Memory B cell (primary cell): ENCODE data around the gene SMARCAD1.
"Not testable (repeated sequence)": the region's sequence is repeated elsewhere in the genome, so short reads cannot be mapped to it uniquely, and the experiment has no call there.

ENCODE experiments used
- ATAC-seq: fragments of 150-1000 bp; cut with Tn5 transposase; 2 replicates; pipeline ENCODE4 v1.10.0; 2021; ENCODE audit warnings: low read depth, mild to moderate bottlenecking, moderate library complexity
- DNase-seq, 2 donors: peaks; one replicate each; pipeline ENCODE4 v3.0.0; 2022; ENCODE audit warnings: low spot score in 2 of 2
- H3K27ac Mint-ChIP-seq: one replicate; pipeline ENCODE4 v1.8.0; 2022; ENCODE audit warnings: mild to moderate bottlenecking, moderate library complexity, mixed read lengths
- H3K27me3 Mint-ChIP-seq: one replicate; pipeline ENCODE4 v1.8.0; 2022; ENCODE audit warnings: mixed read lengths
- H3K36me3 Mint-ChIP-seq: one replicate; pipeline ENCODE4 v1.8.0; 2022; ENCODE audit warnings: mild to moderate bottlenecking, mixed read lengths
- H3K4me1 Mint-ChIP-seq: one replicate; pipeline ENCODE4 v1.8.0; 2022; ENCODE audit warnings: mixed read lengths
- H3K4me3 Mint-ChIP-seq: one replicate; pipeline ENCODE4 v1.8.0; 2022; ENCODE audit warnings: mild to moderate bottlenecking, moderate library complexity, mixed read lengths
- H3K9me3 Mint-ChIP-seq: one replicate; pipeline ENCODE4 v1.8.0; 2022; ENCODE audit warnings: mixed read lengths

Gene SMARCAD1

DNA sequence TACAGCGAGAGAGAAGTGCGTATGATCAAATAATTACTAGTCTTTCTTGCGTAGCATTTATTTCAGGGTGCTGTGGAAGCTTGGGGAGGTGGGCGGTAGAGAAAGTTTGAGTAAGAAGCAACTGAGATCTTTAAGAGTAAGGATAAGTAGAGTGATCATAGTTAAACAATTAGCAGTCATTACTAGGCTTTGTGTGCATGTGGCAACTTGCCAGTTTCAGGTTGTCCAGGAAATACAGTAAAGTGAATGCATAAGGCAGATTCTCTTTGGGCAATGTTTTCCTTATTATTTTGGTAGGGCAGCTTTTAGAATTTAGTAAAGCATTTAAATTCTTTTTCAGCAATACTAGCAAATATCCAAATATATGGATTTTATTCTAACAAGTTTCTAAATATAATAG lies 78.0 kb downstream of the SMARCAD1 start:
- no peak for DNase-seq
- no peak overlapping the region for H3K4me3 Mint-ChIP-seq
- ATAC-seq, result no peak
- no peaks in the 10 kb centered on the region for H3K27me3 Mint-ChIP-seq
- no peaks in the 10 kb centered on the region for H3K9me3 Mint-ChIP-seq
- H3K36me3 Mint-ChIP-seq, result peaks cover 34% of the 10 kb centered on the region
- H3K27ac Mint-ChIP-seq, result no peak overlapping the region
- no peaks in the 10 kb centered on the region for H3K4me1 Mint-ChIP-seq

DNA sequence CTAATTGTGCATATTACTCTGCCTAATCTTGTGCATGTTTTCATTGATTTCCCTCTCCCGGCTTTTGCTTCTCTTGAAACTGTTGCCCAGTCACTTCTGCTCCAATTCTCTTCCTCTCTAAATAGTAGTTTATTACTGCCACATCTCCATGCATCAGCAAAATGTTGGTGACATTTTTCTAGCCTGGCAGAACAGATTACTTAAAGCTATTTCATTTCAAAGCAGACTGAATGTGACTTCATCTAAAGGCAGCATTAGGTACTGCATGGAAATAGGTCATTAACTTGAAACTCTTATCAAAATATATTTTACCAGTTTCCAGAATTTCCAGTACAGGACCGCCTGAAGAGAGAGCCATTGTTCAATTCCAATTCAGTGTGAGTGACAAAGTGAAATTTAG lies 82.6 kb downstream of the SMARCAD1 start:
- H3K27ac Mint-ChIP-seq, result no peak overlapping the region
- no peaks in the 10 kb centered on the region for H3K27me3 Mint-ChIP-seq
- ATAC-seq, result no peak
- no peak for DNase-seq
- H3K4me3 Mint-ChIP-seq, result no peak overlapping the region
- H3K9me3 Mint-ChIP-seq, result no peaks in the 10 kb centered on the region
- no peaks in the 10 kb centered on the region for H3K4me1 Mint-ChIP-seq
- H3K36me3 Mint-ChIP-seq, result peaks cover 30% of the 10 kb centered on the region

DNA sequence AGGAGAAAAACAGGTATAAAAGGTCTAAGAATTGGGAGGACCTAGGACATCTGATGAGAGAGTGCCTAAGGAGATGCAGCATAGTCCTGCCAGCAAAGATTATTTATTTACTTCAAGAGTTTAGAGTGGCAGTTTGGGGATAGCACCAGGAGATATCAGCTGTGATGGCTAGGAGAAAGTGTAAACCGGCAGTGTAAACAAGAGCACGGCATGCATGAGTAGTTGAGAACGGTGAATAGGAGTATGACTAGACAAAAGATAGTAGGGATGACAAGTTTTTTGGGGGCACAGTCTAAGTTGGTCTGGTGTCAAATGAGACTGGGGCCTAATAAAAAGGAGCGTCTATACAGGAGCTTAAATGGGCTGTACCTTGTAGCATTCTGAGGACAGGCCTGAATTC lies 86.3 kb downstream of the SMARCAD1 start:
- not testable (repeated sequence) for H3K9me3 Mint-ChIP-seq, ATAC-seq, H3K4me3 Mint-ChIP-seq, DNase-seq, H3K4me1 Mint-ChIP-seq, H3K27ac Mint-ChIP-seq, H3K27me3 Mint-ChIP-seq
- peaks cover 14% of the 10 kb centered on the region for H3K36me3 Mint-ChIP-seq

DNA sequence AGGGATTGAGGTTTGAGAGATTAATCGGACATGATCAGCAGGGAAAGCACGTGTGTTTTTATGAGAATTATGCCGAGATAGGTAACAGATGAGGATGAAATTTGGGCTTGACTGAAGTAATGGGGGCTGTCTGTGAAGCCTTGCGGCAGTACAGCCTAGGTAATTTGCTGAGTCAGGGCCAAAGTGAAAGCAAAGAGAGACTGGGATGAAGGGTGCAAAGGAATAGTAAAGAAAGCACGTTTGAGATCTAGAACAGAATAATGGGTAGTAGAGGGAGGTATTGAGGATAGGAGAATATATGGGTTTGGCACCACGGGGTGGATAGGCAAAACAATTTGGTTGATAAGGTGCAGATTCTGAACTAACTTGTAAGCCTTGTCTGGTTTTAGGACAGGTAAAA lies 87.8 kb downstream of the SMARCAD1 start:
- H3K4me3 Mint-ChIP-seq, H3K27me3 Mint-ChIP-seq, H3K9me3 Mint-ChIP-seq, DNase-seq, H3K4me1 Mint-ChIP-seq, H3K27ac Mint-ChIP-seq, ATAC-seq: not testable (repeated sequence)
- peaks cover 11% of the 10 kb centered on the region for H3K36me3 Mint-ChIP-seq

DNA sequence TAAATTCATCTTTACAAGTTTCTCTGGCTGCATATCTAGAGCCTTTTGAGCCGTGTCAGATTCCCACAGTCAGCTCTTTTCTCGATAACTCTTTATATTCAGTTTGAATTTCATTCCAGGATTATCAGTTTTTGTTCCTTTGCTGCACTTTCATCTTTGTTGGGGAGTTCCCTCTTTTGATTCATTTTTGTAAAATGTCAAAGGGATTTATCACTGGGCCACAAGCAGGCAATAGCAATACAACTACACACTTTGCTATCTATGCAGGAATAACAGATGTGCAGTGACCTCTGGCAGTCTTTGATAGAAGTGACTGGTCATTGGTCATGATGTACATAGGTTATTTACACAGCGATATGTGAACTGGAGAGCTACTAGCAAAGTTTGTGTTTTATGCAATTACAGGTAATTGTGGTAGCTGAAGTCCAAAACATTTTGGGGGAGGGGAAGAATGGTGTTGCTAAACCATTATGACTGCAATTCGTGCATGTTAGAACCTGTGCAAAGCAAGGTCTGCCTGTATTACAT lies 91.1 kb downstream of the SMARCAD1 start:
- no peak for ATAC-seq
- H3K27ac Mint-ChIP-seq, result no peak overlapping the region
- H3K27me3 Mint-ChIP-seq, result no peaks in the 10 kb centered on the region
- no peaks in the 10 kb centered on the region for H3K4me1 Mint-ChIP-seq
- H3K36me3 Mint-ChIP-seq, result no peaks in the 10 kb centered on the region
- no peaks in the 10 kb centered on the region for H3K9me3 Mint-ChIP-seq
- no peak for DNase-seq
- H3K4me3 Mint-ChIP-seq, result no peak overlapping the region

DNA sequence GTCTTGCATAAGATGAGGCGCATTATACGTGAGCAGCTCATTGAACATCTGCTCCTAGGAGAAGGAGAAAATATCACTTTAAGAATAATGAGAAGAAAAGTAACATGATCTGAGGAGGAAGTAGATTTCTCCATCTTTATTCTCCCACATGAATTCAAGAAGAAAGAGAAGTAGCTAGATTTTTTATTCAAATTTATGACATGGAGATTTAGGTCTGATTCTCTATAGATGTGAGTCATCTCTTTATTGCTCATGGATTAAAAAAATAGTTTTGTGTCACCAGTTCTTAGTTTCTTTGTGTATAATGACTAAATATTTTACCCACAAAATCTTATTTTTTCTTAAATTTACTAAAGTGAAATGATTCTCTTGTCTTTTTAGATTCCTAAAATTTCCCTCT lies 94.5 kb downstream of the SMARCAD1 start:
- H3K27ac Mint-ChIP-seq, result no peak overlapping the region
- ATAC-seq (no peak), DNase-seq (no peak)
- H3K9me3 Mint-ChIP-seq, result no peaks in the 10 kb centered on the region
- no peak overlapping the region for H3K4me3 Mint-ChIP-seq
- H3K27me3 Mint-ChIP-seq, result no peaks in the 10 kb centered on the region
- H3K4me1 Mint-ChIP-seq, result no peaks in the 10 kb centered on the region
- no peaks in the 10 kb centered on the region for H3K36me3 Mint-ChIP-seq

DNA sequence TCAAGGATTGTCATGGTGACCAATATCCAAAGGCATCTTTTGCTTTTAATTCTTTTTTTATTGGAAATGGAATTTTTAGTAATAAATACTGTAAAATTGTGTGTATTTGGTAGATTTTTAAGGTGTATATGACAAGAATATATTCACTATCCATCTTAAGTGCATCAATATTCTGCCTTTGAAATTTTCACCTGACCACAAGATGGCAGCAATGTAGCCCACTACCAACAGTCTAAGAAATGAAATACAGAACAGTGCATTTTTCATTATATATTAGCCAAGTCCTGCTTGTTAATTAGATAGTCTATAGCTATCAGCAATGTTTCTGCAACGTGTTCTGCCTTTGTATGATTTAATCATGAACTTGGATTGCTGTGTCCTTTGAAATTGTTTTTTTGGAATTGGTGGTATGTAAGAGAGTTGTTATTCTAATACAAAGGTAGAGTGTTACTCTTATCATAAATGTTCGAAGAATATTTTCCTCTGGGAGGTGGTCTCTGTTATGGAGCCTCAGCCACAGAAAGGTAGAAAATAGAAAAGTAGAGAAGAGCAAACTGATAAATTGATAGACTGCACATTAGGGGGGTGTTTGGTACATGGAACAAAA lies 96.8 kb downstream of the SMARCAD1 start:
- ATAC-seq (no peak), DNase-seq (no peak)
- H3K4me3 Mint-ChIP-seq, result no peak overlapping the region
- H3K4me1 Mint-ChIP-seq, result no peaks in the 10 kb centered on the region
- H3K36me3 Mint-ChIP-seq, result no peaks in the 10 kb centered on the region
- no peak overlapping the region for H3K27ac Mint-ChIP-seq
- H3K27me3 Mint-ChIP-seq, result no peaks in the 10 kb centered on the region
- no peaks in the 10 kb centered on the region for H3K9me3 Mint-ChIP-seq

DNA sequence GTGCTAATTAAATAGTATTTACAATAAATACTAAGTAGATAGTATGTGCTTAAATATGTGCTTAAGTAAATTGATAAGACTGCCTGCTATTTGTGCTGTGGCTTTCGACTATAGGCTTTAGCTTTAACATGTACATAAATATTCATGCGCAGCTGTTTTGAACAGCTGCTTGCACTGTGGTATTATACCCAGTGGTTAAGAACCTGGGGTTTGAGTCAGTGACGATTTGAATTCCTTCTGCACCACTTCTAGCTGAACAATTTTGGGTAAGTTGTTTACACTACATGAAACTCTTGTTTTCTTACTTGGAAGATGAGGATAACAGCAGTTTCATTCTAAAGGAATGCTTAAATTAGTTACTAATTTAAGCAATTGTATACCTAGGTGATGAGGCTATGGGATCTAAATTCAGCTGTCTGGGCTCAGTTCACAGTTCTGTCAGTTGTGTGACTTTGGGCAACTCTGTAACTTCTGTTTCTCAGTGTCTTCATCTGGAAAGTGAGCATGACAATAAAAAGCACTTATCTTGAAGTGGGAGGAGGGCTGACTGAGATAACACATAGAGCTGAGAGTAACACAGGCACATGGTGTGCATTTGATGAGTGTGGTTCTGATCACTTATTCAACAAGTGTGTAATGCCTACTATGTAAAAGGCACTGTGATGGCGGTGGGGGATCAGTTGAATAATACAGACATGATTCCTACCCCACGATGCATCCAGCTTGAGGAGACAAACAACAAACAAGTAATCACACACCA lies 98.0 kb downstream of the SMARCAD1 start:
- Mint-ChIP-seq H3K4me1 (no peaks in the 10 kb centered on the region), H3K27ac (no peak overlapping the region), H3K36me3 (no peaks in the 10 kb centered on the region), H3K27me3 (no peaks in the 10 kb centered on the region), H3K9me3 (no peaks in the 10 kb centered on the region), H3K4me3 (no peak overlapping the region)
- DNase-seq, result no peak
- no peak for ATAC-seq

DNA sequence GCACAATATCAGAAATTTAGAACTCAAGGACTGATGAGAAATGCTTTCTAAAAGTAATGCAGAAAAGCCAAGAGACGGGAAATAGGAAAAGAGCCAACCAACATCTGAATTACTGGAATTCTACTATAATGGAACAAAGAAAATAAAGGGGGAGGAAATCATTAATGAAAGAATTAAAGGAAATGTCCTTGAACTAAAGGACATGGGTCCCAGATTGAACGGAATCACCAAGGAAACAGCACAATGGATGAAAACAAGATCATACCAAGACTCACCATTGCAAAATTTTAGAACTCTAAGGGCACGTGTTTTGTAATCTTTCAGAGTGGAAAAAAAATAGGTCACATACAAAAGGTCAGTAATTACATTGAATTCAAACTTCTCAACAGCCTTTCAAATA lies 99.0 kb downstream of the SMARCAD1 start:
- H3K4me3 Mint-ChIP-seq, result no peak overlapping the region
- H3K36me3 Mint-ChIP-seq, result no peaks in the 10 kb centered on the region
- DNase-seq (no peak), ATAC-seq (no peak)
- no peaks in the 10 kb centered on the region for H3K27me3 Mint-ChIP-seq
- H3K9me3 Mint-ChIP-seq, result no peaks in the 10 kb centered on the region
- no peak overlapping the region for H3K27ac Mint-ChIP-seq
- no peaks in the 10 kb centered on the region for H3K4me1 Mint-ChIP-seq

DNA sequence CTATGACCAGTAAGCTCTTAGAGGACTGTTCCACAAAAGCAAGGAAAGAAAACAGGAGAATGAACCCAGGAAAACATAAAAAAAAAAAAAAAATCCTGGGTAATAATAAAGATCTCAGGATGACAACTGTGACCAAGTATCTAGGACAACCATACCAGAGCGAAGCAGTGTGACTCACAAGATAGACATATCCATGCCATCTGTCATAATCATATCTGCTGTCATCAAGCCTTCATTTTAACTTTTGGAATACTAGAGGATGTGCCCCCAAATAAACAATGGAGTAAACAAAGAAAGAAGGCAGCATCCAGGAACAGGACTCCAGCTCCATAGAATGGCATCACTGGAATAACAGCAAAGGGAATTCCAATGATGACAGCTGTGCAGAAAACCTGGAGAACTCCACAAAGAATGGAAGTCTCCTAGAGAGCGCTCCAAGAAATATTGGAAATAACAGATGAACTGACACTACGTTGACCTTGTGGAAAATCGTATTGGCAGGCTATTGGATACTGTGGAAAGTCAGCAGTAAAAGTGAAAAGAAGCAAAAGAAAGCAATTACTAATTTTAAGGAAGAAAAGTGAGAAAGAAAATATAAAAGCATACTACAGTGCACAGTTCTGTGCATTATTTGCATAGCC lies 99.7 kb downstream of the SMARCAD1 start:
- Mint-ChIP-seq H3K9me3 (no peaks in the 10 kb centered on the region), H3K4me3 (no peak overlapping the region), H3K4me1 (no peaks in the 10 kb centered on the region), H3K27ac (no peak overlapping the region), H3K36me3 (no peaks in the 10 kb centered on the region), H3K27me3 (no peaks in the 10 kb centered on the region)
- no peak for ATAC-seq
- DNase-seq, result no peak

DNA sequence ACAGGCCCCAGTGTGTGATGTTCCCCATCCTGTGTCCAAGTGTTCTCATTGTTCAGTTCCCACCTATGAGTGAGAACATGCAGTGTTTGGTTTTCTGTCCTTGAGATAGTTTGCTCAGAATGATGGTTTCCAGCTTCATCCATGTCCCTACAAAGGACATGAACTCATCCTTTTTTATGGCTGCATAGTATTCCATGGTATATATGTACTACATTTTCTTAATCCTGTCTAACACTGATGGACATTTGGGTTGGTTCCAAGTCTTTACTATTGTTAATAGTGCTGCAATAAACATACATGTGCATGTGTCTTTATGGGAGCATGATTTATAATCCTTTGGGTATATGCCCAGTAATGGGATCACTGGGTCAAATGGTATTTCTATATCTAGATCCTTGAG lies 112.3 kb downstream of the SMARCAD1 start:
- not testable (repeated sequence) for H3K27me3 Mint-ChIP-seq, H3K36me3 Mint-ChIP-seq, H3K27ac Mint-ChIP-seq, H3K4me1 Mint-ChIP-seq, ATAC-seq, DNase-seq, H3K4me3 Mint-ChIP-seq
- peaks cover 12% of the 10 kb centered on the region for H3K9me3 Mint-ChIP-seq

DNA sequence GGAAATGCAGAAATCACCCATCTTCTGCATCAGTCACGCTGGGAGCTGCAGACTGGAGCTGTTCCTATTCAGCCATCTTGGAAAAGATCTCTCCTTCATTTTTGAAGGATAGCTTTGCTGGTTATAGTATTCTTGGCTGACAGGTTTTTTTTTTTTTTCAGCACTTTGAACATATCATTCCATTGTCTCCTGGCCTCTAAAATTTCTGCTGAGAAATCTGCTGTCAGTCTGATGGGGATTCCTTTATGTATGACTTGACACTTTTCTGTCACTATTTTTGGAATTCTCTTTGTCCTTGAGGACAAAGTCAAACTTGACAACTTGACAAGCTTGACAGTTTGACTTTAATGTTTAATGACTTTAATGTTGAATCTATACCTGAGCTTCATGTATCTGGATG lies 118.2 kb downstream of the SMARCAD1 start:
- H3K4me1 Mint-ChIP-seq, result no peaks in the 10 kb centered on the region
- DNase-seq, result no peak
- no peak overlapping the region for H3K4me3 Mint-ChIP-seq
- peaks cover 4% of the 10 kb centered on the region for H3K36me3 Mint-ChIP-seq
- ATAC-seq, result no peak
- H3K27me3 Mint-ChIP-seq, result peaks cover 9% of the 10 kb centered on the region
- no peak overlapping the region for H3K27ac Mint-ChIP-seq
- H3K9me3 Mint-ChIP-seq, result peaks cover 11% of the 10 kb centered on the region

DNA sequence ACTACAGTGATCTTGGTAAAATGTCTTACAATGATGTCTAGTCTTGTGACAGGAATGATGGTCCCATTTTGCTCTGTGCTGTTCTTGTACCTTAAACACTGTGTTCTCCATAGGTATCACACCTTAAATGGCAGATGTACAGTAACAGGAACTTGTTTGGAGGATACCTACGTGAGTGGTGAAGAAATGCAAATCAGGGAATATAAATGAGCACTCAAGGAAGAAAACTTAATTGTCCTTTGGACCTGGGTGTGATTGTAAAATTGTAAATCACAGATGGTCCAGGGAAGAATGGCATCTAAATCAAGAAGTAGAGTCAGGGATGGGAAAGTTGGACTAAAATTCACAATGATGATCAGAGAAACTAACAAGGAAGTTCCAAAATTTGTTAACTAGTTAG lies 122.3 kb downstream of the SMARCAD1 start:
- no peak for ATAC-seq
- peaks cover 5% of the 10 kb centered on the region for H3K27me3 Mint-ChIP-seq
- H3K27ac Mint-ChIP-seq, result no peak overlapping the region
- peaks cover 6% of the 10 kb centered on the region for H3K9me3 Mint-ChIP-seq
- H3K36me3 Mint-ChIP-seq, result no peaks in the 10 kb centered on the region
- no peaks in the 10 kb centered on the region for H3K4me1 Mint-ChIP-seq
- DNase-seq, result no peak
- H3K4me3 Mint-ChIP-seq, result no peak overlapping the region

DNA sequence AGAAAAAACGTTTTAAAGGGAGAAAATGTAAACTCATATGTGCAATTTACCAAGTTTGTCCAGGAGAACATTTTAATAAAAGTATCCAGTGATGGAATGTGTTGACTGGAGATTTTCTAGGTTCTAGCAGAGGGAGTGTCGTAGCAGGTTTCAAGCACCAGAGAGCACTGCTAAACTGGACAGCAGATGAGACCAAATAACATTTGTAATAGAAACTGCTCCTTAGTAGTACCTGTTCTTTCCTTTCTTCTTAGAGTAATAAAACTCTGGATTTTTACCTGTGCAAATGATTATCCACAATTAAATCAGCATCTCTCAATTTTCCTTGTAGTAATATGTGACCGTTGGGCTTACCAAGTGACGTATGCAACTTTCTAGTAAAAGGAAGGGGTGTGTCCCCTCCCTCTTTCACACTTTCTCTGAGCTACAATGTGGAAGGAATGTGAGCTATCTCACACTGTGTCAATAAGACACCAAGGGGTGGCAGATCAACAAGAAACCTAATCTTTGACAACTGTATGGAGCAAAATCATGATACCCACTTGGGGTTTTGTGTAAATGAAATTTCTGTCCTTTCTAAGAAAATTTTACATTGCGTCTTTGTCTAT lies 125.4 kb downstream of the SMARCAD1 start:
- Mint-ChIP-seq H3K4me3 (no peak overlapping the region), H3K4me1 (no peaks in the 10 kb centered on the region), H3K27ac (no peak overlapping the region), H3K36me3 (no peaks in the 10 kb centered on the region), H3K27me3 (peaks cover 5% of the 10 kb centered on the region), H3K9me3 (no peaks in the 10 kb centered on the region)
- ATAC-seq (no peak), DNase-seq (no peak)
